A673 (cell line): ENCODE results near the gene CROCC2. TPM values are rescaled to one million over a fixed set of nuclear protein-coding genes. Genes with fewer than 3 reads are reported as not detected.

Experiments
- BruUV-seq: library from RNA; stranded (reverse); fragments of 400-500 nt; replicated peaks from 2 replicates; lab custom pipeline; 2021; lab: Mats Ljungman, UMichigan
- CTCF ChIA-PET: fragments of 300-600 bp; sonication (Branson Sonifier 250); formaldehyde crosslinking; loops from one replicate; lab custom pipeline; 2022; ENCODE audit warnings: antibody characterized with exemption; lab: Charles Lee
- POLR2A ChIA-PET: fragments of 300-600 bp; sonication (Branson Sonifier 250); formaldehyde crosslinking; loops from one replicate; lab custom pipeline; 2022; ENCODE audit warnings: antibody characterized with exemption; ENCODE audit not compliant: low non-redundant PET; lab: Charles Lee
- DNase-seq: peaks from one replicate; pipeline ENCODE4 v3.0.0-alpha.2; 2015; ENCODE audit warnings: low spot score
- H3K27ac ChIP-seq: fragments of 200-600 bp; sonication (generic); 2 replicates; pipeline ENCODE4 v1.5.1; 2016; ENCODE audit warnings: mixed run types, low read depth, mild to moderate bottlenecking, mixed read lengths, antibody characterized with exemption, low read length; ENCODE audit not compliant: poor library complexity, severe bottlenecking
- H3K27me3 ChIP-seq: fragments of 200-600 bp; sonication (generic); replicated peaks from 2 replicates; pipeline ENCODE4 v1.6.1; 2017; ENCODE audit warnings: mixed run types, low read depth, mild to moderate bottlenecking, mixed read lengths, antibody characterized with exemption, low read length; ENCODE audit not compliant: insufficient read depth, poor library complexity
- H3K36me3 ChIP-seq: fragments of 200-600 bp; sonication (generic); 2 replicates; pipeline ENCODE4 v1.6.1; 2016; ENCODE audit warnings: mixed run types, mild to moderate bottlenecking, mixed read lengths, antibody characterized with exemption, low read length; ENCODE audit not compliant: insufficient read depth, poor library complexity, severe bottlenecking
- H3K4me1 ChIP-seq: fragments of 200-600 bp; sonication (generic); 2 replicates; pipeline ENCODE4 v1.6.1; 2017; ENCODE audit warnings: mixed run types, mild to moderate bottlenecking, mixed read lengths, antibody characterized with exemption, low read length; ENCODE audit not compliant: insufficient read depth, poor library complexity, severe bottlenecking
- H3K4me3 ChIP-seq: fragments of 200-600 bp; sonication (generic); 2 replicates; pipeline ENCODE4 v1.5.1; 2016; ENCODE audit warnings: low read depth, mixed run types, mild to moderate bottlenecking, mixed read lengths, low read length; ENCODE audit not compliant: poor library complexity, severe bottlenecking
- H3K9me3 ChIP-seq: fragments of 200-600 bp; sonication (generic); 2 replicates; pipeline ENCODE4 v1.6.1; 2016; ENCODE audit warnings: mixed run types, low read depth, mild to moderate bottlenecking, mixed read lengths, antibody characterized with exemption, low read length; ENCODE audit not compliant: poor library complexity, severe bottlenecking
- CTCF ChIP-seq: fragments of 300-800, 200-600 bp; sonication (generic); conservative IDR thresholded peaks from 2 replicates; pipeline ENCODE4 v1.5.1; 2017; ENCODE audit warnings: low read depth, mild to moderate bottlenecking, antibody characterized with exemption, low read length, moderate library complexity, mixed read lengths
- EZH2 ChIP-seq: fragments of 200-600 bp; sonication (generic); IDR thresholded peaks from 2 replicates; pipeline ENCODE4 v1.6.1; 2017; ENCODE audit warnings: borderline replicate concordance, low read depth, mild to moderate bottlenecking, mixed read lengths, antibody characterized with exemption, low read length; ENCODE audit not compliant: poor library complexity, severe bottlenecking
- intact Hi-C: fragments of 100-400 bp; cut with micrococcal nuclease; formaldehyde crosslinking; loops from one replicate; pipeline ENCODE4 v1.10.0; 2022; ENCODE audit not compliant: unreplicated experiment
- total RNA-seq: library from RNA; stranded (reverse); gene quantifications from 2 replicates; pipeline ENCODE4 v1.2.3, GENCODE V29; 2021

Gene CROCC2
- total RNA-seq, 1 experiment from 2014 or later, result not detected

GRCh38 chr2:240963065-240963867 is 57.1 kb downstream of the CROCC2 start:
- no peaks in the 10 kb centered on the region for H3K36me3 ChIP-seq
- no peak for DNase-seq
- H3K27ac ChIP-seq, result no peak overlapping the region
- no peaks in the 10 kb centered on the region for H3K27me3 ChIP-seq
- no peak overlapping the region for H3K4me3 ChIP-seq
- intact Hi-C loops, result no loop called here
- no peak for TF ChIP-seq EZH2
- CTCF ChIA-PET, result no interaction called here
- peaks cover 23% of the 10 kb centered on the region for H3K4me1 ChIP-seq
- POLR2A ChIA-PET, result no interaction called here
- no peaks in the 10 kb centered on the region for H3K9me3 ChIP-seq
- no TSS peak for BruUV-seq

DNA sequence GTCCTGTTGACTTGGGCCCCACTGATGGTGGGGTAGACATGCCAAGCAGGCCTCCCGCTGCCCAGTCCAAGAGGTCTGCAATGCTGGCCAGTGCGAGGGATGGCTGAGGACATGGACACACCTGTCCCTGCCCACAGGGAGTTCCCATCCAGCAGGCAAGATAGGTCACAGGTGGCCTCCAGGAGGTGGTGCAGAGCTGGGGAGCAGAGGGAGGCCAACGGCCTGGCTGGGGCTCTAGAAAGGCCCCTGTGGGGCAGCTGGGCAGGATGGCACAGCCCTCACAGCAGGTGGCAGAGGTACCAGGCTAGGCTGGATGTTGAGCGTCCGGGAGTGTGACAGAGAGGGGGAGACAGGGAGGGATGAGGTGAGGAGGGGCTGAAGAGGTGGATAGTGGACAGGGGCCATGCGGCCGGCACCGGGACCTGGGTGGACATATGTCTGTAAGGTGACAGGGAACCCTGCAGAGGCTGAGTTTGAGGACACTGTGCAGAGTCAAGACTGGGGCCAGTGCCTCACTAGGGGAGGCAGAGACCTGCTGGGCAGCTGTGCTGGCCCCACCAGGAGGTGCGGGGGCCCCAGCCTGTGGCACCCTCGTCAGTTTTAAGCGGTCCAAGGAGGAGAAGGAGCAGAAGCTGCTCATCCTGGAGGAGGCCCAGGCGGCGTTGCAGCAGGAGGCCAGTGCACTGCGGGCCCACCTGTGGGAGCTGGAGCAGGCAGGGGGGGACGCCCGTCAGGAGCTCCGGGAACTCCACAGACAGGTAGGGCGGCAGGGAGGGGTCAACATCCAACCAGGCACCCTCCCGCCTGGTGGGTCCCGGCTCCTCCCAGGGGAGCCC is 58.0 kb downstream of the CROCC2 start:
- TF ChIP-seq CTCF (no peak), EZH2 (no peak)
- no TSS peak for BruUV-seq
- no peak for DNase-seq
- ChIA-PET CTCF (no interaction called here), POLR2A (interaction anchor here (0.6 kb wide), 1 partner anchor 654 kb away, joined by 3 read pairs; no protein-coding TSS in a partner anchor)
- no peaks in the 10 kb centered on the region for H3K27me3 ChIP-seq
- no peak overlapping the region for H3K4me3 ChIP-seq
- no peaks in the 10 kb centered on the region for H3K9me3 ChIP-seq
- H3K4me1 ChIP-seq, result peaks cover 23% of the 10 kb centered on the region
- H3K36me3 ChIP-seq, result no peaks in the 10 kb centered on the region
- intact Hi-C loops, result no loop called here
- H3K27ac ChIP-seq, result no peak overlapping the region

- H3K36me3 ChIP-seq, result no peaks in the 10 kb centered on the region
- DNase-seq, result no peak
- TF ChIP-seq CTCF, result no peak
- TF ChIP-seq EZH2, result no peak
- CTCF ChIA-PET, result no interaction called here
- H3K27ac ChIP-seq, result no peak overlapping the region
- no peak overlapping the region for H3K4me3 ChIP-seq
- POLR2A ChIA-PET, result no interaction called here
- H3K9me3 ChIP-seq, result no peaks in the 10 kb centered on the region
- H3K27me3 ChIP-seq, result no peaks in the 10 kb centered on the region
- intact Hi-C loops, result no loop called here
- H3K4me1 ChIP-seq, result peaks cover 23% of the 10 kb centered on the region
- no TSS peak for BruUV-seq
Observed at GRCh38 chr2:240964704-240965295, 58.7 kb downstream of the CROCC2 start.
